IMR-90 (cell line): ENCODE measurements around the gene C5orf24.

Source experiments
- BHLHE40 ChIP-seq: fragments of 150-350 bp; IDR thresholded peaks from 2 replicates; pipeline ENCODE4 v1.6.1; 2016; ENCODE audit warnings: mild to moderate bottlenecking, low read depth, low read length
- CEBPB ChIP-seq: IDR thresholded peaks from 2 replicates; pipeline ENCODE4 v1.6.1; 2012; ENCODE audit warnings: low read depth, low read length, improper control_type of control experiment
- CHD1 ChIP-seq: IDR thresholded peaks from 2 replicates; pipeline ENCODE4 v1.6.1; 2012; ENCODE audit warnings: low read depth, low read length, improper control_type of control experiment
- NFE2L2 ChIP-seq: fragments of 150-350 bp; IDR thresholded peaks from 2 replicates; pipeline ENCODE4 v1.6.1; 2016; ENCODE audit warnings: low read depth, mild to moderate bottlenecking, low read length
- POLR2A ChIP-seq: IDR thresholded peaks from 2 replicates; pipeline ENCODE4 v1.6.1; 2012; ENCODE audit warnings: mild to moderate bottlenecking, low read depth, low read length
- RAD21 ChIP-seq: IDR thresholded peaks from 2 replicates; pipeline ENCODE4 v1.6.1; 2012; ENCODE audit warnings: low read length, improper control_type of control experiment
- RFX5 ChIP-seq: IDR thresholded peaks from 2 replicates; pipeline ENCODE4 v1.8.0; 2012; ENCODE audit warnings: low read depth, mild to moderate bottlenecking, low read length, moderate library complexity
- SMC3 ChIP-seq: fragments of 150-350 bp; IDR thresholded peaks from 2 replicates; pipeline ENCODE4 v1.6.1; 2016; ENCODE audit warnings: low read depth, mild to moderate bottlenecking, antibody characterized with exemption, low read length, moderate library complexity
- TF ChIP-seq, protein P1 (sequence below): conservative IDR thresholded peaks from 2 replicates; pipeline ENCODE4 v1.5.1; 2012; ENCODE audit warnings: mild to moderate bottlenecking, low read depth, low read length, improper control_type of control experiment
- TF ChIP-seq, protein P2 (sequence below): fragments of 150-350 bp; IDR thresholded peaks from 2 replicates; pipeline ENCODE4 v1.6.1; 2017; ENCODE audit warnings: mild to moderate bottlenecking, antibody characterized with exemption, low read length, low read depth

DNA sequence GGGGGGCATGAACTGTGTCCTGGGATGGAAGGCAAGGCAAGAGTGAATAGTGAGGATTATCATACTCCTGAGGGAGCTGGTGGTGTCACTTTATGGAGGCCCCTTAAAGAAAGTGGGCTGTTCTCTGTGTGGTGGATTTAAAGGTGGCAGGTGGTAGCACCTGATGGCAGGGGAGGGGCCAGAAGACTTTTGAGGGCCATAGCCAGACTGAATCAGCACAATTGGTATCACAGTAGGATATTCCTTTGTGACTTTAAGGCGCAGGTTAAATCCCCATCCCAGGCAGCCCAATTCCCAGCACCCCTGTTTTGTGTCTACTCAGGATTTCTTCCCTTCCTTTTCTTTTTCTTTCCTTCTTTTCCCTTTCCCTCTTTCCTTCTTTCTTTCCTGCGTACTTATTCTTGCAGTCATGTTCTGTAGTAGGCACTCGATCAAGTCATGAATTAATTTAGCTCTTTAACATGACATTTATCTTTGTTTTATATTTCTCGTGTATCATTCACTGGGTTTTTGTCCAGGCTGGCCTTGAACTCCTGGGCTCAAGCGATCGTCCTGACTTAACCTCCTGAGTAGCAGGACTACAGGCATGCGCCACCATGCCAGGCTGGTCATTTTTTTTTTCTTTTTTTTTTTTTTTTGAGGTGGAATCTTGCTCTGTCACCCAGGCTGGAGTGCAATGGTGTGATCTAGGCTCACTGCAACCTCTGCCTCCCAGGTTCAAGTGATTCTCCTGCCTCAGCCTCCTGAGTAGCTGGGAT, 48.2 kb downstream of the C5orf24 start:
- TF ChIP-seq CHD1 (no peak), RFX5 (no peak), CEBPB (no peak), SMC3 (no peak), POLR2A (no peak), BHLHE40 (no peak), RAD21 (no peak), NFE2L2 (no peak)
- TF ChIP-seq, protein P1, sequence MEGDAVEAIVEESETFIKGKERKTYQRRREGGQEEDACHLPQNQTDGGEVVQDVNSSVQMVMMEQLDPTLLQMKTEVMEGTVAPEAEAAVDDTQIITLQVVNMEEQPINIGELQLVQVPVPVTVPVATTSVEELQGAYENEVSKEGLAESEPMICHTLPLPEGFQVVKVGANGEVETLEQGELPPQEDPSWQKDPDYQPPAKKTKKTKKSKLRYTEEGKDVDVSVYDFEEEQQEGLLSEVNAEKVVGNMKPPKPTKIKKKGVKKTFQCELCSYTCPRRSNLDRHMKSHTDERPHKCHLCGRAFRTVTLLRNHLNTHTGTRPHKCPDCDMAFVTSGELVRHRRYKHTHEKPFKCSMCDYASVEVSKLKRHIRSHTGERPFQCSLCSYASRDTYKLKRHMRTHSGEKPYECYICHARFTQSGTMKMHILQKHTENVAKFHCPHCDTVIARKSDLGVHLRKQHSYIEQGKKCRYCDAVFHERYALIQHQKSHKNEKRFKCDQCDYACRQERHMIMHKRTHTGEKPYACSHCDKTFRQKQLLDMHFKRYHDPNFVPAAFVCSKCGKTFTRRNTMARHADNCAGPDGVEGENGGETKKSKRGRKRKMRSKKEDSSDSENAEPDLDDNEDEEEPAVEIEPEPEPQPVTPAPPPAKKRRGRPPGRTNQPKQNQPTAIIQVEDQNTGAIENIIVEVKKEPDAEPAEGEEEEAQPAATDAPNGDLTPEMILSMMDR: no peak
- TF ChIP-seq, protein P2, sequence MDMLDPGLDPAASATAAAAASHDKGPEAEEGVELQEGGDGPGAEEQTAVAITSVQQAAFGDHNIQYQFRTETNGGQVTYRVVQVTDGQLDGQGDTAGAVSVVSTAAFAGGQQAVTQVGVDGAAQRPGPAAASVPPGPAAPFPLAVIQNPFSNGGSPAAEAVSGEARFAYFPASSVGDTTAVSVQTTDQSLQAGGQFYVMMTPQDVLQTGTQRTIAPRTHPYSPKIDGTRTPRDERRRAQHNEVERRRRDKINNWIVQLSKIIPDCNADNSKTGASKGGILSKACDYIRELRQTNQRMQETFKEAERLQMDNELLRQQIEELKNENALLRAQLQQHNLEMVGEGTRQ: no peak
